ENCODE measurements around the gene LRRN2.

The LRRN2 gene

GRCh38 chr1:204725821-204726448, 40.4 kb upstream of the LRRN2 start:
- TF ChIP-seq SIN3A (IDR thresholded peaks at IDR 0.05; ENCODE audit: borderline replicate concordance, insufficient read depth, low read length): no peak
- TF ChIP-seq REST (IDR thresholded peaks at IDR 0.05; ENCODE audit: insufficient read depth in 1 of 2, low read depth in 2 of 2, low read length in 2 of 2): no peak
- TF ChIP-seq FOXP2 (optimal IDR thresholded peaks at IDR 0.05; ENCODE audit: borderline replicate concordance, extremely low read depth, extremely low read length, insufficient read depth): no peak
- no peak for TF ChIP-seq POLR2AphosphoS5 (IDR thresholded peaks at IDR 0.05; ENCODE audit: low read depth, low read length)
- TF ChIP-seq TAF1 (IDR thresholded peaks at IDR 0.05; ENCODE audit: borderline replicate concordance, insufficient read depth, low read length): no peak

GRCh38 chr1:204723131-204723787, 37.7 kb upstream of the LRRN2 start:
- TF ChIP-seq POLR2AphosphoS5 (IDR thresholded peaks at IDR 0.05; ENCODE audit: low read depth, low read length): no peak
- no peak for TF ChIP-seq SIN3A (IDR thresholded peaks at IDR 0.05; ENCODE audit: borderline replicate concordance, insufficient read depth, low read length)
- TF ChIP-seq REST (IDR thresholded peaks at IDR 0.05; ENCODE audit: insufficient read depth in 1 of 2, low read depth in 2 of 2, low read length in 2 of 2): no peak
- no peak for TF ChIP-seq FOXP2 (optimal IDR thresholded peaks at IDR 0.05; ENCODE audit: borderline replicate concordance, extremely low read depth, extremely low read length, insufficient read depth)

- TF ChIP-seq POLR2AphosphoS5 (IDR thresholded peaks at IDR 0.05; ENCODE audit: low read depth, low read length) (no peak), FOXP2 (optimal IDR thresholded peaks at IDR 0.05; ENCODE audit: borderline replicate concordance, extremely low read depth, extremely low read length, insufficient read depth) (no peak), SIN3A (IDR thresholded peaks at IDR 0.05; ENCODE audit: borderline replicate concordance, insufficient read depth, low read length) (no peak), REST (IDR thresholded peaks at IDR 0.05; ENCODE audit: insufficient read depth in 1 of 2, low read depth in 2 of 2, low read length in 2 of 2) (no peak), TAF1 (IDR thresholded peaks at IDR 0.05; ENCODE audit: borderline replicate concordance, insufficient read depth, low read length) (no peak)
Measured at GRCh38 chr1:204721373-204722055, 36.0 kb upstream of the LRRN2 start.

- no peak for TF ChIP-seq REST (IDR thresholded peaks at IDR 0.05; ENCODE audit: insufficient read depth in 1 of 2, low read depth in 2 of 2, low read length in 2 of 2)
- no peak for TF ChIP-seq SIN3A (IDR thresholded peaks at IDR 0.05; ENCODE audit: borderline replicate concordance, insufficient read depth, low read length)
- TF ChIP-seq TAF1 (IDR thresholded peaks at IDR 0.05; ENCODE audit: borderline replicate concordance, insufficient read depth, low read length): no peak
- no peak for TF ChIP-seq POLR2AphosphoS5 (IDR thresholded peaks at IDR 0.05; ENCODE audit: low read depth, low read length)
- no peak for TF ChIP-seq FOXP2 (optimal IDR thresholded peaks at IDR 0.05; ENCODE audit: borderline replicate concordance, extremely low read depth, extremely low read length, insufficient read depth)
Measured at GRCh38 chr1:204716660-204717059, 31.1 kb upstream of the LRRN2 start.

Measured in PFSK-1 (cell line).